ENCODE measurements around the gene ANKS1B. TPM values are rescaled to one million over a fixed set of nuclear protein-coding genes. Genes with fewer than 3 reads are reported as not detected.

Gene ANKS1B
- total RNA-seq, 1 experiment from 2014 or later: 5.6 TPM

DNA sequence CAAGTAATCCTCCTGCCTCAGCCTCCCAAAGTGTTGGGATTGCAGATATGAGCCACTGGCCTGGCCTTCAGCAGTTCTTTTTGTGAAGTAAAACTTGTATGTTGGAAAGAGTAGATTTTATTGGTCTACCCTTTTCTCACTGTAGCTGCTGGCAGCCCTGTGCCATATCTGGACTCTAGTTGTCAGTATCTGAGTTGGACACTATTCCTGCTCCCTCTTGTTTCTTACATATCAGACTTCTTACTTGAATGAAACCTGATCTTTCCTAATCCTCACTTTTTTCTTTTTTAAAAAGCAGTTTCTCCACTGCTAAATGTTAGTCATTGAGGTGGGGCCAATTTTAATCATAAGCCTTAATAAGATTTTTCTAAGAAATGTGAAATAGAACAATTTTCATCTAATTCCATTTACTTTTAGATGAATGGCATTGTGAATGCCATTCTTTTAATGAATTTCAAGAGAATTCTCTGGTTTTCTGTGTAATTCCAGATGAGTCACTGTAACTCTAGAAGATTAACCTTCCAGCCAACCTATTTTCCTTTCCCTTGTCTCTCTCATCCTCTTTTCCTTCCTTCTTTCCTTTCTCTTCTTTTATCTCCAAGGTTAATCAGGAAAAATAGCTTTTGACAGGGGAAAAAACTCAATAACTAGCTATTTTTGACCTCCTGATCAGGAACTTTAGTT is 1250.9 kb downstream of the ANKS1B start:
- DNase-seq (ENCODE audit: low read depth): no peak
- in situ Hi-C loops (cut with HindIII; ENCODE audit: low pct_unique_long_range_greater_than_20kb, low sequenced_read_pairs): no loop called here

DNA sequence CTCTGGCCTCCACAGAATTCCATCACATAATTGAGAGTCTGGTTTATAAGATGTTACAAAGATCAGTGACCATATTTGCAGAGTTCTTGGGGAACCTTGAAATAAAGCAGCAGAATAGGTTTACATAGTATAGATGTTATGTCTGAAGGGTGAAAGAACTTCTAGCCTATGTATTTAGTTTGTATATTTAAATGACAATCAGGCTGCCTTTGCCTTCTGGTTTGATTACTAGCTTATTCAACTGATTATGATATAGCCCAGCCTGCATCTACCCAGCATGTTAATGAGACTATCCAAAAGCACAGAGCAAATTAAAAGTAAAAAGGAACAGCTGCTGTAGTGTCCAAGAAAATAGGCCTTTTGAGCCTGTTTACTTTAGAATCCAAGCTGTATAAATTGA is 1254.3 kb downstream of the ANKS1B start:
- in situ Hi-C loops (cut with HindIII; ENCODE audit: low pct_unique_long_range_greater_than_20kb, low sequenced_read_pairs): no loop called here

DNA sequence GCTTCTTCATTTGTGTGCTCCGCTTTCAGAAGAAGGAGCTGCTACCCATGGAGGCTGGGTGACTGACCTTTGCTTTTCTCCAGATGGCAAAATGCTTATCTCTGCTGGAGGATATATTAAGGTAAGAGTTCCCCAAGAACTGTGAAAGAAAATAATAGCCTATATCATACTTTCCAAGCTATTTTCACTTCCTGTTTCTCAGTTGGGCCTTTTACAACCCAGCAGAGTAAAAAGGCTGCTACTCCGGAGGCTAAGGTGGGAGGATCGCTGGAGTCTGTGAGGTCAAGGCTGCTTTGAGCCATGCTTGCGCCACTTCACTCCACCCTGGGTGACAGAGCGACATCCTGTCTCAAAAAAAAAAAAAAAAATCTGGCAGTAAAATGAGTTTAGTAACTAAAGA is 1257.5 kb downstream of the ANKS1B start:
- DNase-seq (ENCODE audit: low read depth): no peak
- in situ Hi-C loops (cut with HindIII; ENCODE audit: low pct_unique_long_range_greater_than_20kb, low sequenced_read_pairs): no loop called here

More for the DNA sequence above, 1254.3 kb downstream of the ANKS1B start:
- no peak for DNase-seq (ENCODE audit: low read depth)

DNA sequence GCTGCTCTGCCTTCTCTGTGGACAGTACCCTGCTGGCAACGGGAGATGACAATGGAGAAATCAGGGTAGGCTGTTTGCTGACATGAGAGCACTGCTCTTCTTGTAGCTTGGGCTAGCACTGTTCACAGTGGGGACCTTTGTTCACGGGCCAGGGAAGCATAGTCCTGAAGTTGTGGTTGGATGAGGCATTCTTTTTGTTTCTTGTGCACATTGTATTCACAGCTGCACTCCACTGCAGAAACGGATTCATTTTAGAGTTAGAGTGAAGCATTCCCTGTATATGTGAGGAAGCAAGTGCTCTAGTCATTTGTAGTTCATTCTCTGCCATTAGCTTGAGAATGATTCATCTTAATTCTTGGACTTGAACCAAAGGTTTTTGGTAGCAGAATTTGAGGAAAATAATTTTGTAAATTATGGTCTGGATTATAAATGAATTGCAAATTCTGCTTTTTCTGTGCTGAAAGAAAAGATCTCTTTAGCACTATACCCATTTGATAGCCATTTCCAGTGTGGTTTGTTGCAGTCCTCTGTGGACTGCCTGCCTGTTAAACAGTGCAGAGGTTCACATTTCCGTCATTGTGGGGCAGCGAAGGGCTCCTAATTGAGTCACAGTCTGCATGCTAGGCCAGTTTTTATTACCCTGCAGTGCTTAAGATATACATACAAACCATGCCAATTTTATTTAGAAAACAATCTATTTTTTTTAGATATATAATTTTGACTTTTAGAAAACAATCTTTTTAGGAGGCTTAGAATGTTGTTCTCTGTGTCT is 1259.1 kb downstream of the ANKS1B start:
- DNase-seq (ENCODE audit: low read depth): peak; percentile 27
- in situ Hi-C loops (cut with HindIII; ENCODE audit: low pct_unique_long_range_greater_than_20kb, low sequenced_read_pairs): no loop called here

DNA sequence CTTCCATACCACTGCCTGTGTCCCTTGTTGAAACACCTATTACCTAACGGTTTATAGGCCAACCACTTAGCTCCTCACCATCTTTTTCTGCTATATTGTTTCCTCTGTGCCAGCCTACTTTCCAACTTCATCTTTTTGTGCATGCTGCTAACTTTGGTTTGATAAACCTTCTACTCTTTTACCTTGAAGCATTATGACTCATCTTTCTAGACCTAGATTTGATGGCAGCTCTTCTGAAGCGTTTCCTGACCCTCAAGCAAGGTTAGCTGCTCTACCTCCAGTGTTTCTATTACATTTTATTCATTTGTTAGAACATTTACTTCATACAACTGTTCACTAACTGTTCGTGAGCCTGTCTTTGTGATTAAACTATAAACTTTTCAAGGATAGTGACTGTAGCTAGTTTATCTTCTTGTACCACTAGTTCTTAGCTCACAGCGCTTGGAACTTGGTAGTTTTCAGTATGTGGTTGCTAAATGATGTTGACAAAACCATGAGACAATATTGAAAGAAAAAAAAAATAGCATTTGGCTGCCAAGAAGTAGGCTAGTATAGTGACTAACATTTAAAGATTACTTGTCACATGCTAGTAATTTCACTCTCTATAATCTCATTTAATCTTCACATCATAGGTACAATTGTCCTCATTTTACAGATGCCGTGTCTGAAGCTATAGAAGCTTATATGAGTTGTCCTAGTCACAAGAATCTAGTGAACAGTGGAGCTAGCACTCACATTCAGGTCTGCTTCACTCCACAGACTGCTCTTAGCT is 1260.2 kb downstream of the ANKS1B start:
- in situ Hi-C loops (cut with HindIII; ENCODE audit: low pct_unique_long_range_greater_than_20kb, low sequenced_read_pairs): no loop called here
- DNase-seq (ENCODE audit: low read depth): no peak

DNA sequence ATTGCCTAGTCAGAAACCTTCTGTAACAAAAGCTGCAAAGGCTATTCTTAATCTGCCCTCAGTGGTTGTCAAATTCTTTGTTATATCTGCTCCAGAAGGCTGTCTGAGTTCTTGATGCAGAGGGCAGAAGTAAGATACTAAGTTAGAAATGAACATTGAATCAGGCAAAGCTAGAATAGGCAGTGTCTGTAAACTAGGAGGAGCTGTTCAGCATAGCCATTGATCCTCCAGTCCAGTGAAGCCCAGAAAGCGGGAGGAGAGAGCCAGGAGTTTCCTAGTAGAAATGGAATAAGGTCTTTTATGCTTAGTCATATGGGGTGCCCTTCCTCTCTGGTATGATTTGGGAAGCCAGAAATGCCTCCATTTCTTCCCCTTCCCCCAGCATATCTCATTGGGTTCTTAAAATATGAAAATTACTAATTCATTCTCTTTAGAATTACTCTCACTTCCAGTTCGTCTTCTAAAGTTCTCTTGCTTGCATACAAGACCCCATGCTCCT is 1263.5 kb downstream of the ANKS1B start:
- in situ Hi-C loops (cut with HindIII; ENCODE audit: low pct_unique_long_range_greater_than_20kb, low sequenced_read_pairs): no loop called here
- DNase-seq (ENCODE audit: low read depth): no peak

DNA sequence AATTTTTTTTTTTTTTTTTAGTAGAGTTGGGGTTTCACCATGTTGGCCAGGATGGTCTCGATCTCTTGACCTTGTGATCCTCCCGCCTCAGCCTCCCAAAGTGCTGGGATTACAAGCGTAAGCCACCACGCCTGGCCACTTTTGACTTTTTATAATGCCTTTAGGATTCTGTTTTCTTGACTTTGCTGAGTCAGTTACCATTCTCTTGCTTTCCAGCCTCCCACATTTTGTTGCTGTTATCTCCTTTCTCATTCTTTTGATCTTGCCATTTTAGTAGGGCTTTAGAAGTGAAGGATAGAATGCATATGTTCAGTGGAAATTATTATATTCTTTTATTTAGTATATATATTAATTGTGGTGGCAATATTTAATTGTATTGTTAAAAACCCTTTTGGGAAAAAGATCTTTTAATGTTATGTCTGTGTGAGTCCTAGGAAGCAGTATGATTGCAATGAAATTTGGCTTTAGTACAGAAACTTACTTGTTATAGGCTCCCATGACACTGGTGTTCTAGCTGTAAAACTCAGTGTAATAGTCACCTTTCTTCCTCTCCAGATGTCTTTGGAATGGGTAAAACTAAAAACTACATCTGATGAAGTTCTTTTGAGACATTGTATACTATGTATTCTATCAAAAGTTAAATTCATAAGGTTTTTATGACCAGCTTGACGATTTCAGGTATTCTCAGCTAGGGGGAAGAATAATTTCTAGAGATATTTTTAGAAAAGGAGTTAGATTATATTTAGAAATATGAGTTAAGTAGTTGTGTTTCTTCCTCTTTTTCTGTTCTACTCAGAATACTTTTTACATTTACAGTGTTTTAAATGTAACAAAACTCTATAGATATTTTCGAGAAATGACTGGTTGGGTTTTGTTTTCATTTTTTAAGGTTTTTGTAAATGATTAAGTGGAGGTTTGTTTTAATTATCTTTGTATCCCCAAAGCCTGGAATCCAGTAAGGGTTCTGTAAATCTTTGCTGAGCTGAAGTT is 1264.9 kb downstream of the ANKS1B start:
- DNase-seq (ENCODE audit: low read depth): no peak
- in situ Hi-C loops (cut with HindIII; ENCODE audit: low pct_unique_long_range_greater_than_20kb, low sequenced_read_pairs): no loop called here

DNA sequence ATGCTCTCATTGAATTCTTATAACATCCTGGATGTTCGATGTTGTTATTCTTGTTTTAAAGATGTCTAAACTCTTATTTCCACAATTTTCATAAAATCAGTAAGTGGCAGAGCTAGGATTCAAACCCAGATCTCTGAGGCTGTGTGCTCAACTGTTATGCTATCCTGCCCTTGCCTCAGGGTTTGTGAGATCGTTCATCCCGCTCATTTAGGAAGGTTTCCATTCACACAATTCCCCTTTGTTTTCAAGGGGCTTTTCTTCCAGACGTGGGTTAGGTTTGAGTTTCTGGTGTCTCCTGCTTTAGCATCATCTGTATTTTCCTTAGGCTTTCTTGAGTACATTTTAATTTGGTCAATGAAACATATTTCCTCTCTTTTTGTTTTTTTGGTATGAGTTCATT is 1270.3 kb downstream of the ANKS1B start:
- DNase-seq (ENCODE audit: low read depth): no peak
- in situ Hi-C loops (cut with HindIII; ENCODE audit: low pct_unique_long_range_greater_than_20kb, low sequenced_read_pairs): no loop called here

DNA sequence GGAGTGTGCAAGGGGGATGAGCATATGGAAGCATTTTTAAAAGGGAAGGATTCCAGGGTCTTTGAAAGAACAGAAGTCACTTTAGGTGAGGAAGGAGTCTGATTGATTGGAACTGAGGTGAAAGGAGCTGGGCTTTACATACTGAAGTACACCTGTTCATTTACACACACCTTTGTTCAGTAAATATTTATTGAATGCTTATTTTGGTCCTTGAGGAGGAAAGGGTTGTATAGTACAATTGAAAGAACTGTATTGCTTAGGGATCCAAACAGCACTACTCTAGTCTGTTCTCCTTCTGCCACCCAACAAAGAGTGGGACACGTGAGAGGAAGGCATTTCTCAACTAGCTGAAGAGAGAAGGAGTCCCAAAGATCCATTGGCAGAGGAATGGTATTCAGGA is 1275.7 kb downstream of the ANKS1B start:
- in situ Hi-C loops (cut with HindIII; ENCODE audit: low pct_unique_long_range_greater_than_20kb, low sequenced_read_pairs): no loop called here
- no peak for DNase-seq (ENCODE audit: low read depth)

DNA sequence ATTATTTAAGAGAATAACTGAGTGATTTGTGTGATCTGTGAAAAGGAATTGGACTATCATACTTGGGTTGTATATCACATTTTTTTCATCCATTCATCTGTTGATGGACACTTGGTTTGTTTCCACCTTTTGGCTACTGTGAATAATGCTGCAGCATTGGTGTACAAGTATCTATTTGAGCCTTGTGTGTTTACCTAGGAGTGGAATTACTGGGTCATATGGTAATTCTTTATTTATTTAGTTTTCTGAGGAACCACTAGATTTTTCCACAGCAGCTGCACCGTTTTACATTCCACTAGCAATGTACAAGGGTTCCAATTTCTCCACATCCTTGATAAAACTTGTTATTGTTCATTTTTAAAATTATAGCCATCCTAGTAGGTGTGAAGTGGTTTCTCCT is 1283.6 kb downstream of the ANKS1B start:
- in situ Hi-C loops (cut with HindIII; ENCODE audit: low pct_unique_long_range_greater_than_20kb, low sequenced_read_pairs): no loop called here
- DNase-seq (ENCODE audit: low read depth): no peak

DNA sequence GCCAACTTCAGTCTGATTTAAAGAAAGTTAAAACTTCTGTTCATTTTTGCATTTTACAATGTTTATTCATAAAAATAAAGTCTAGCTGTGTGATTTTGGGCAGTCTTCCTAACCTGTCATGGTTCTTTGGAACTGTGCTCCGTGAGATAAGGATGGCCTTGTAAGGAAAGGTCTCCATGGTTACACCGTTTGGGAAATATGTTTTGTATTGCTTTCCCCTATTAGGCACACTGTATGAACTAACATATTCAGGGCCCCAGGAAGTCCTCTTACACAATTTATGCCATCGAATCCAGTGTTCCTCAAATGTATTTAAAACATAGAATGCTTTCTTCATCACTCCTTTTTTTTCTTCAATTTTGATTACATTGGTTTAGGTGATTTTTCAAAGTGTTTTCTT is 1285.2 kb downstream of the ANKS1B start:
- in situ Hi-C loops (cut with HindIII; ENCODE audit: low pct_unique_long_range_greater_than_20kb, low sequenced_read_pairs): no loop called here

DNA sequence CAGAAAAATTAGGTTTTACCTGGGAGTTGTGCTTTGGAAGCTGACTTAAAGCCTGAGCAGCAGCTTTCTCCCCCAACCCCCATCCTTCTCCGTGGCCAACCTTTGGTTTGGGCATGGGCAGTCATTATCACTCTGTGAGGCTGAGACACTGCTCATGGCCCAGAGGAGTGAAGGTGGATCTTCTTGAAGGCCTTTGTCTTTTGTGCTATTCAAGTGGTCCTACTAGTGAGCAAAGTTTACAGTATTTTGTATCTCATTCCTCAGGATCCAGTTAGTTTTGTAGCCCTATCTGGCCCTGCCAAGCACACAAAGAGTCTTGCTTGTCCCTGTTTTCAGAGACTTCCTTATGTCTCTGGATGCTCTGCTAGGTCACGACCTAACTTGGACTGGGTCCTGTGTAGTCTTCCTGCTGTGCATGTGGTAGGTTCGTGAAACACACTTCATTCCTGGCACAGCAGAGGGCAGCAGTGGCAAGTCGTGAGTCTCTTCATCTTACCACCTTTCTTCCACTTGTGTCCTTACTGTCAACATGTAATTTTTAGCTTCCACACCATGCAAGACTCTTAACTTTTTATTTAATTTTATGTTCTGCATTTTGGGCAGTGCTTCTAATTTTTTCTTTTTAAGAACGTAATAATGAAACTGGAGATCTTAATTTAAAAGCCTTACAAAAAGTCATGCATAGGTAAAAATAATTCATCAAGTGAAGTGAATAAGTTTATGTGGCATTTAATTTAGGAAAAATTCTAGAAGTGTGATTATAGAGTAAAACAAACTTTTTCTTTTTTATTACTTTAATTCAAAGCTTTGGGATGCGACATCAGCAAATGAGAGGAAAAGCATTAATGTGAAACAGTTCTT is 1285.9 kb downstream of the ANKS1B start:
- in situ Hi-C loops (cut with HindIII; ENCODE audit: low pct_unique_long_range_greater_than_20kb, low sequenced_read_pairs): no loop called here
- DNase-seq (ENCODE audit: low read depth): no peak

More for the DNA sequence above, 1285.2 kb downstream of the ANKS1B start:
- no peak for DNase-seq (ENCODE audit: low read depth)

DNA sequence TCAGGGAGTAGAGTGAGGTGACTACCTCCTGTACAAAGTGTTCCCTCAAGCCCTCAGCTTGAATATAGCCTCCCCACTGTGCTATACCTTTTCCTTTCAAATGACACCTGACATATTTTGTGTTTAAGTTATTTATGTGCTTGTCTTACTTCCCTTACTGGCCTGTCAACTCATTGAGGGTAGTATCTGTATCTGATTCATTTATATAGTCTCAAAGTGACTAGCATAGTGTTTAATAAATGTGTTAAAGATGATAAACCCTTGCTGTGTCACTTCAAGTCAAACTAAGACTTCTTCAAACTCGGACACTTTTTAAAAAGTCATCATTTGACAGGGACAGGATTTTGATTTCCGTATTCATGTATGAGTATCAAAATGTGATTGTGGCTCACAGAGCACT is 1287.5 kb downstream of the ANKS1B start:
- in situ Hi-C loops (cut with HindIII; ENCODE audit: low pct_unique_long_range_greater_than_20kb, low sequenced_read_pairs): no loop called here
- no peak for DNase-seq (ENCODE audit: low read depth)

DNA sequence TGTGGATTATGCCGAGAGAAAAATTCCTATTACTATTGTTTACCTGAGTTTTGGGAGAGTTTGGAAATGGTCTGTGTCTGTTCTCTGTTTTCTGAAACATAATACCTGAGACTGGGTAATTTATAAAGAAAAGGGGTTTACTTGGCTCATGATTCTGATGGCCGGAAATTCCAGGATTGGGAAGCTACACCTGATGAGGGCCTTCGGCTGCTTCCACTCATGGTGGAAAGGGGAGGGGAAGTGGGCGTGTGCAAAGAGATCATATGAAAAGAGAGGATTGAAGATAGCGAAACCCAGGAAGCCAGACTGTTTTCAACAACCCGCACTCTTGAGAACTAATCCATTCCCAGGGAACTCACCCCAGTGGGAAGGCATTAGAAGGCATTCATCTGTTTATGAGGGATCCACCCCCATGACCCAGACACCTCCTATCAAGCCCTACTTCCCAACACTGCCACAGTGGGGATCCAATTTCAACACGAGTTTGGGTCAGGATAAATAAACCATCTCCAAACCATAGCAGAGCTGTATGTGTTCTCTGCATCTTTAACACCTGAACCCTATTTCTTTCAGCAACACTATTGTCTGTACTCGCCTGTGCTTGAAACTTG is 1288.6 kb downstream of the ANKS1B start:
- DNase-seq (ENCODE audit: low read depth): no peak
- in situ Hi-C loops (cut with HindIII; ENCODE audit: low pct_unique_long_range_greater_than_20kb, low sequenced_read_pairs): no loop called here

DNA sequence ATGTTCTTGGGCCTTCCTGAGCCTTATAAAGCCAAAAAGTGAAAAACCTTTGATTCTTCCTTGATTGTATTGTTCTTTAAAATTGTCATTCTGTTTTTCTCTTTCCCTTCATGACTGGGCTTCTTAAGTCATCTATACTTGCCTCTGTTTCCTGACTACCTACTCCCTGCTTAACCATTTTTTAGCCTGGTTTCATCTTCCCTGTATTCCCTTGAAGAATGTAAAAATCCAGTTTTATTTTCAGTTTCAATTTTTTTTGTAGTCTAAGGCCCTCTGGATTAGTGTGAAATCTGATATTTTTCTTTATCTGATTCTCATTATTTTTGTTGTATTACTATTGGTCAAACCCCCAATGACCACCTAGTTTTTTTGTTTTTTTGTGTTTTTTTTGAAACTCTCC is 1293.4 kb downstream of the ANKS1B start:
- in situ Hi-C loops (cut with HindIII; ENCODE audit: low pct_unique_long_range_greater_than_20kb, low sequenced_read_pairs): no loop called here
- no peak for DNase-seq (ENCODE audit: low read depth)

DNA sequence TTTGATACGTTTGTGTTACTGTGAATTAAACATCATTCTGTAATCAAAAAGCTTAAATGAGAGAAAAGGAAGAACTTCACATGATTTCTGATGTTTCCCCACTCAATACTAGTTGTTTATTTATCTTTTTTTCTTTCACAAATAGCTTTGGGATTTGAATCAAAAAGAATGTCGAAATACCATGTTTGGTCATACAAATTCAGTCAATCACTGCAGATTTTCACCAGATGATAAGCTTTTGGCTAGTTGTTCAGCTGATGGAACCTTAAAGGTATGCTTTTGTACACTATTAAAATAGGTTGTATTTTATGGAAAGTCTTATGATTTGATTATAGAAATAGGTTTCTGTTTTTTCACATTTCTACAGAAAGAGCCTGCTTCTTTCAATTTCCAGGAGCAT is 1298.1 kb downstream of the ANKS1B start:
- in situ Hi-C loops (cut with HindIII; ENCODE audit: low pct_unique_long_range_greater_than_20kb, low sequenced_read_pairs): no loop called here
- DNase-seq (ENCODE audit: low read depth): no peak

Measured in Caki2 (cell line).